Activated CD8-positive, alpha-beta memory T cell treated with anti-CD3 and anti-CD28 coated beads, Interleukin-2, amount 50 U/mL, for 1 hour (primary cell): ENCODE data around the gene MCM3.
A peak's percentile ranks its signal among the peaks of the same experiment; 100 is the strongest.

Experiments used
- DNase-seq: peaks from one replicate; pipeline ENCODE4 v3.0.0-alpha.2; 2020; ENCODE audit errors: extremely low read depth

The MCM3 gene

DNA sequence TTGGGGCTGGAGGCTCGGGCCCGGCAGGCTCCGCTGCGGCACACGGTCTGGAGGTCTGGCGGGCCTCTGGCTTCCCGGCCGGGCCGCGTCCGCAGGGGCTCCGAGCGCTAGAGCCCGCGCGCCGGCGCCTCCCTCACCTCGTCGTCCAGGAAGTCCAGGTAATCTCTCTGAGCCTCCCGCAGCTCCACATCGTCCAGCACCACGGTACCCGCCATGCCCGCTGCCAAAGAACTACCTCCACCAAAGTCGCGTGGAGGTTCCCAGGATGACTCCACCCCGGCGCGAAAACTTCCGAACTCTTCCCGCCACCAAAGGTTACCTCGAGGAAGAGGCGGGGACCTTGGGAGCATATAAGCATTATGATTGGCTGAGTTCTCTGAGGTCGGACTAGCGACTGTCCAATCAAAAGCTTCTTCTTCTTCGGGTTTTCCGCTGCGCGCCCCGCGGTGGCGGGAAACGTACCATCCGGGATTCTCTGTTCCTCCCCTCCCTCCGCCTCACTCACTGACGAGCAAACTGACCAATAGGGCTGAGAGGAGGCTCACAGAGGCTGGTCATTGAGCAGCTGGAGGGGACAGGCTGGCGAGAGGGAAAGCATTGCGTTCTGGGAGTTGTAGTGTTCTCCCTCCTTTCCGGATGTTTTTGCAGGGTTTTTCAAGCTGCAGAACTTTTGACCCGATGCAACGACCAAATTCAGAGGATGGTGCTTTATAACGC, at the start of gene MCM3:
MCM3 (minus strand) TSS at position 283 of the 717 bp plus-strand sequence; CDS start at position 215, 68 bp downstream.
- peak; percentile 91 for DNase-seq

DNA sequence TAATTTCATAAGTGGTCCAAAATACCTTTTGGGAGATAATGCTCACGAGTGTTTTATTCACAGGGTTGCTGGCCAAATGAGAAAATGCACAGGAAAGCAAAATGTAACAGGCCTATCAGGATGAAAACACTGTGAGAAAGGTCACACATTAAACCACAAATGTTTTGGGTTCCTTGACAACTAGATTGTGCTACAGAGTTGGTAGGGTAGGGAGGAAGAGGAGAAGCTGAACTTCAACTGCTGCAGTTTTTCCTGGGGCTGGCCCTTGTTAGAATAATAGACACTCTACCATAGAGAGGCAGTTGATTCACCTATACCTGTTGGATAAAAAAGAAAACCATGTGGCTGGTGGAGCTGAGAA, 49.3 kb upstream of the MCM3 start:
- no peak for DNase-seq

DNA sequence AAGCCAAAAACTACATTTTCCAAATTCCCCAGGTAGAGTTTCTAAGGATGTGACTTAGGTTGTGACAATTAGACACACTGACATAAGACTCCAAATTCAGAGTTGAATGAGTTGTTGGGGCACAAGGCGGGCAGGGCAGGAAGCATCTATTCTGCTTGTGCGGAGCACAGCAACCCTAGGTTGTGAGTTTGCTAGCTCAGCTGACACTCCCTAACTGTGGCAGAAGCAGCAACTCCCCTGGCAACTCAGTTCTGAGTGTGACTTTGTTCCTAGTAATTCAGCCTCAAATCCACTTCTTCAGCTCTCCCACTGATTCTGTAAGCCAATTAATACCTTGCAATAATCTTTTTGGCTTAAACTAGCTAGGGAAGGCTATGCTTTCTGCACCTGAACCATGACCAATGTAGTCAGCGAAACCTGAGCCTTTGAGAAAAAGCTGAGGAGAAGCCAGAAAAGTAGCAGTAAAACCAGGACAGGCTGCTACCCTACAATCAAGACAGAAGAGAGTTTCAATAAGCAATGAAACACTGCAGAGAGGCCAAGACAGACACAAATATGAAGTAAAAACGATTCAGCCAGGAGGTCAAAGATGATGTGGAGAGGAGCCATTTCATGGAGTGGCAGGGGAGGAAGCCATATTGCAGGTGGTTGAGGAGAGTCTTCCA, 47.4 kb upstream of the MCM3 start:
- DNase-seq = no peak

DNA sequence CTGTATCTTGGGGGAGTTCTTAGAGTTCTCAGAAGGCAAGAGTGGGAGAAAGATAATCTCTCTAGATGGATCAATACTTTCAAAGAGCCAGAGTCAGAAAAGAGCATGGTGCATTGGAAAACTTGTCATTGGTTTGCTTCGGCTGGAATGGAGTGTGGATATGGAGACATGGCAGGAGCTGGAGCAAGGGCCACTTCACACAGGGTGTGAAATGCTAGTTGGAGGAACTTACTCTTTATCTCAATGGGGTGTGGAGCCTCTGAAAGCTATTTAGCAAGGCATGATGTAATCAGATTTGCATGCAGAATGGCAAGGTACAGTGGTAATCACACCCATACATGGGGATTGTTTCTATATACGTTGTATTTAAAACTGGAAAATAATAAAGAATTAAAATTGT, 45.9 kb upstream of the MCM3 start:
- no peak for DNase-seq

DNA sequence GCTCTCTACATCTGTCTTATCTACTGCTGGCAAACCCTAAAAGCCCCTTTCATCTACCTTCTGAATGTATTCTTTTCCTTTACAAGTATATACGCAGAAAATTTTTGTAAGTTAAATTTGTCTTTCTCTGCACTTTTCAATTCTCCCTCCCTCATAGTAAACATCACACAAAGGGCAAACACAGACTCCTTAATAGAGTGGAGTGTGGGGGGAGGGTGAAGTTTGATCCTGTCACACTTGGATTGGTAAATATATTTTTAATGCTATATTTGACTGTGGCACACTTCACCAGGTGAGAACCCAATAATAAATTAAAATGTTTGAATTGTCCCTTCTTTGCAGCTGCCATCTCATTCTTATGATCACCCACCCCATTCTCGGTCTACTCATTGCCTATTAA, 44.2 kb upstream of the MCM3 start:
- DNase-seq = no peak

DNA sequence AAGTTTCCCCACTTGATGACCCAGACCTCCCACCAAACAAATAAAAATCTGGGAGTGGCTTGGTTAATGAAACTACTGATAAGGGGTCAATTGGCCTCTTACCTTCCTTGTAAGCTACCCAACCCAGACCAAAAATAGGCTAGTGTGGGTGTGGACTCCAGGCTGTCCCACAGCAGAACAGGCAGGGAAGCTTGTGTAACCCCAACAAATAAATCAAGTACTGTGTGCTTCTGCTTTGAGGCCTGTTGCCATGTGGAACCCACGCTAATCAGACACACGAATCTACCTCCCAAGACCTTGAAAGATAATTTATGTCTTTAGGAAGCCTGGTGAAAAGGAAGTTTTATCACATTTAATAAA, 43.7 kb upstream of the MCM3 start:
- DNase-seq = no peak

DNA sequence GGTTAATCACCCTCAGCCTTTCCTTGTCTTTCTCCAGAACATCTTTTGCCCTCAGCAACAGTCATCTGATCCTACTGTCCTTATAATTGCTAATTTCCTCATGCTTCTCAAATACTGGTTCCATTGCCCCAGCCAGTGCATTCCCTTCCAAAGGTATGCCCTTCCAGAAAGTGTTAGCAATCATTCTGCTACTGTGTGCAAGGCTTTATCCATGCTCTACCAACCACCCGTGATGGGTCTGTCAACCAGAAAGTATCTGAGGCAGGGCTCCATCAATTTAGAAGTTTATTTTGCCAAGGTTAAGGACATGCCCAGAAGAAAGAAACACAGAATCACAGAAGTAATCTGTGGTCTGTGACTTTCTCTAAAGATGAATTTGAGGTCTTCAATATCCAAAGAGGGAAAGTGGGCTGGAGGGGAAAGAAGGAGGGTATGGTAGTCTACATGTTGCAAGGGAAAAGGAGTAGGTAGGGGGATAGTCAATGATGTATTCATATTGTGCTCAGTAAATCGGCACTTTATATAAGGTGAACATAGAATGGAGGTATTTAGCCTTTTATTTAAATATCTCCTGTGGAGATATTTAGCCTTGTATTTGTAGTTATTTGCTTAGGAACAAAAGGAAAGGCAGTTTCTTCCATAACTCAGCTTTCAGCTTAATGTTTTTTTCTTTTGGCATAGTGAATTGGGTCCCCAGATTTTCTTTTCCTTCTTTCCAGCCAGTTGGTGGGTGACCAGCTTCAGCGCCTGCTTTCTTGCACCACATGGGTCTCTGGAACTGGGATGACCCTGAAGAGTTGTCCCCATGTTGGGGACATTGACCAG, 42.2 kb upstream of the MCM3 start:
- DNase-seq = no peak

DNA sequence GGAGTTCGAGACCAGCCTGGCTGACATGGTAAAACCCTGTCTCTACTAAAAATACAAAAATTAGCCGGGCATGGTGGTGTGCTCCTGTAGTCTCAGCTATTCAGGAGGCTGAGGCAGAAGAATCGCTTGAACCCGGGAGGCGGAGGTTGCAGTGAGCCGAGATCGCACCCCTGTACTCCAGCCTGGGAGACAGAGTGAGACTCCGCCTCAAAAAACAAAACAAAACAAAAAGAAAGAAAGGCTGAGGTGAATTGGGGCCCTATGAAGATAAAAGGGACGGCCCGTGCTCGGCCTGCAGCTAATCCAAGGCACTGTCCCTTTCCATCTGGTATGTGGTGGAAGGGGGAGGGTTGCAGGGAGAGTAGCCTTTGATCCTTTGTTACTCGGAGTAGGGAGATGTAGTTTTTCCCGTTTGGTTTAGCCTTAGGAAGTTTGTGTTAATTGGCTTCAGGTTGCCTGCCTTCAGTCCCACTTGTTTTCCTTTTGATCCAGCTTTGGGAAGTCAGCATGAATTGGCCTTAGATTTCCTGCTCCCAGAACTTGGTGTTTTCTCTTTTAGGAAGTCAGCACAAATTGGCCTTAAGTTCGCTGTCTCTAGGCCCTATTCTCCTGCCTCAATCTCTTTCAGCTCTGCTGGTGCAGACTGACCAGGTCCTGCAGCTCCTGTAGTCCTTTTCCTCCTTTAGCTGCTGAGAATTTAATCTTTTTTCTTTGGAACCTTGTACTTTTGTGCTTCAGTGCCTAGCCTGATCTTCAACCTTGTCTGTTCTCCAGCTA, 41.3 kb upstream of the MCM3 start:
- no peak for DNase-seq

DNA sequence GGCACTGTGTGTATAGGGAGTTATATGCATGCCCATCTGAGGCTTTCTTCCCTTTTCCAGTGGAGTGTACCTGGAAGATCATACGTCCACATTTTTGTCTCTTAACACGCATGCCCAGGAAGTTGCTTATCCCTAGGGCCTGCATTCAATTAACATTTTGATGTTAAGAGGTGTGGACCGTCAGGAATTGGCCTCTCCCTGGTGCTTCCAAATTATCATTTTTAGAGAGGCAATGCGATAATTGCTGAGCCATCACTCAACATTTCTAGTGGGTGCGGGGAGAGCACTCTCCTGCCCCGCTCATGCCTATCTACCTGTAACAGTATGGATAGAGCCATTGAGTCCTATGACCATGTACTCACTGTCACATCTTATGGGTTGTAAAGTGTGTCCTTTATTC, 39.6 kb upstream of the MCM3 start:
- DNase-seq = no peak

DNA sequence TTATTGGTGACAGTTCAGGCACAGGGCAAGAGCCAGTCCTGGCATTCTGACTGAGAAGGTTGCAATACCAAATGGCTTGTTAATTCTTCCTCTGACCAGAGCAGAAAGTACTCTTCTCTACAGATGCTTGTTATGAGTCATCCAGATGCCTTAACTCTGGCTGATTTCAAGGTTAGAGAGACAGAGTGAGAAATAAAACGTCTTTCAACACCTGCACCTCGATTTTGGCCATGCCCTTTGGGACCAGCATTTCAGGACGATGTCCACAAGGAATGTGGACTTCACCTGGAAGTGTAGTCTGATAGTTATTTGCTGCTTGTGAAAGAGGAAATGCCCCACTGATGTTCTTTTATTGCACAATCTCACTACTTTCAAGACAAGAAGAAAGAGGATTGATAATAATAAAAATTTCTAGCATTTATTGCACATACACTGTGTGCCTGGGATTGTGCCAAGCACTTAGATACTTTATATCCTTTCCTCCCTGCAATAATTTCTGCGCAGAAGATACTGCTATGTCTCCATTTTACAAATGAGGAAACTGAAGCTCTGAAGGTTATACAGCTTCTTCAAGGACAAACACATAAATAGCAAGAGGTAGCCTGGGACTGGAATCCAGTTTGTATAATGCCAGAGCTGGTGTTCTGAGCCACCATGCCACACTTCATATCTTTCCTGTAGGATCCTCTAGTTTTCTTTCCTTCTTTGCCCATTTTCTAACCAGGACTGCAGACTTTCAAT, 33.5 kb upstream of the MCM3 start:
- DNase-seq = no peak

DNA sequence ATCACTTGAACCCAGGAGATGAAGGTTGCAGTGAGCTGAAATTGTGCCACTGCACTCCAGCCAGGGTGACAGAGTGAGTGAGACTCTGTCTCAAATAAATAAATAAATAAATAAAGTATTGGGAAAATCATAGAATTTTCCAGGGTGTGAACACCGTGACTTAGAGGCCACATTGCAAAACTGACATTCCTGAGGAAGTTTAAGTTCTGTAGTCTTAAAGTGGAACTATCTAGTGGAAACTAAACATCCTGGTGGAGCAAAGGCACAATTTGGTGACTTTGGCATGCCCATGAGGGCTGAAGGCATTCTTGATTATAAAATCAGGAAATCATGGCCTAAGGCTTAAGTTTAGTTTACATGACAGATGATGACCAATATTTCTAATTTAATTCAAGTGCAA, 32.7 kb upstream of the MCM3 start:
- DNase-seq = no peak

DNA sequence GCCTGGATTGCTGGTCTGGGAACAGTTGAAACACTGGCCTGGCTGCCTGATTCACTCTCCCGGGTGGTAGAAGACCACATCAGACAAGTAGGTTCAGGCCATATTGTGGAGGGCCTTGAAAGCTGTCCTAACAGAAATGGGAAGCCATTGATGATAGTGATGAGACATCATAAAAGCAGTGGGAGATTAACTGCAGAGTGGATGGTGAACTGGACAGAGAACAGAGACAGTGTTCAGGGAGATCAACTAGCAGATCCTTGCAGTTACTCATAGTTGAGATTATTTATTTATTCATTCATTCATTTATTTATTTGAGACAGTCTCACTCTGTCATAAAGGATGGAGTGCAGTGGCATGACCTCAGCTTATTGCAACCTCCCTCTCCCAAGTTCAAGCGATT, 30.2 kb upstream of the MCM3 start:
- DNase-seq = no peak

DNA sequence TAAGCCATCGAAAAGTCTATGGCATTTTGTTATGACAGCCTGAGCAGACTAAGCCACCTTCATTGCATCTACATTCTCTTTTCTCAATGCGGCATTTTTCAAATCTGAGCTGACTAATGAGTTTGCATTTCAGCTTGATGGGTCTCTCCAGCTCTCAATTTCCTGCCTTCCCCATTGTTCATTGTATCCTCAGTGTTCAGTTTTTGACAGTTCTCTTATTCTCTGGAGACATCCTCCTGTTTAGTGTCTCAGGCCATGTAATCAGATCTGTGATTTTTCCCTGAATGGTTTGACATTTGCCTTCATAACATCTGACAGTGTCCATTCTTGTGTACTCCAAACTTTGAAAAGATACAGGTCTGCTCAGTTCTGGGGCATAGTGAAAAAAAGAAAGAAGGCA, 27.9 kb upstream of the MCM3 start:
- no peak for DNase-seq

DNA sequence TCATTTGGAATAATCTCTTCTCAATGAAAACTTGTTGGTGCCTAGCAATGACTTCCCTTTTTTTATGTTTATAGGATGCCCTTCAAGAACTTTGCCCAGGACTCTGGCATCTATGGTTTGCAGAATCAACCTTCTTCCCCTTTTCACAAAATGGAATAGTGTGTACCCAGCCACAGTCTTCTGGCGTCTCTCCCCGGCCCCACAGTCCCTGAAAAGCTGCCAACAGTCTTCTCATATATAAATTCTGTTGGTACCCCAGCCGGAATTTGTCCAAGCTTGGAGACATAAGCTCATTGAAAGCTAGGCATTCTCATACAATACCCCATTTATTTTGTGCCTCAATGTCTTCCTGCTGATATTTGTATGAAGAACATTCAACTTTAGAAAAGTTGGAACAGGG, 26.4 kb upstream of the MCM3 start:
- no peak for DNase-seq

DNA sequence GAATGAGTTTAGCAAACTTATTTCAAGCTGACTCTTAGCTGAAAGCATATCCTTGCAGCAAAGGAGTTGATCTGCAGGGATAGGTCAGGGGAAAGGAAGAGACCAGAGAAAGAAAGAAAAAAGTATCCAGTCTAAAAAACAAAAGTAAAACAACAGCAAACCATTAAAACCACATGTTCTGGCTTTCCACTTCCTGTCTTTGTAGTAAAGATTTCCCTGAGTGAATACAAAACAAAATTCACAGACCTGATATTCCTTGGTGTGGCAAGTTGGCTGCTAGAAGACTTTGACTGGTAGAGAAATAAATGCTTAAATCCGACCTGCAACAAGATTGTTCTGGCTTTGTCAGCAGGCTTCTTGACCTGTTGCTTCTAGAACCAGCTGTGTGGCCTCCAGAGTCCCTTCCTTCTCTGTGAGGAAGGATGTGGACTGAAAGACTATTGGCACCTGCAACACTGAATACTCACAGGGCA, 23.4 kb upstream of the MCM3 start:
- no peak for DNase-seq

DNA sequence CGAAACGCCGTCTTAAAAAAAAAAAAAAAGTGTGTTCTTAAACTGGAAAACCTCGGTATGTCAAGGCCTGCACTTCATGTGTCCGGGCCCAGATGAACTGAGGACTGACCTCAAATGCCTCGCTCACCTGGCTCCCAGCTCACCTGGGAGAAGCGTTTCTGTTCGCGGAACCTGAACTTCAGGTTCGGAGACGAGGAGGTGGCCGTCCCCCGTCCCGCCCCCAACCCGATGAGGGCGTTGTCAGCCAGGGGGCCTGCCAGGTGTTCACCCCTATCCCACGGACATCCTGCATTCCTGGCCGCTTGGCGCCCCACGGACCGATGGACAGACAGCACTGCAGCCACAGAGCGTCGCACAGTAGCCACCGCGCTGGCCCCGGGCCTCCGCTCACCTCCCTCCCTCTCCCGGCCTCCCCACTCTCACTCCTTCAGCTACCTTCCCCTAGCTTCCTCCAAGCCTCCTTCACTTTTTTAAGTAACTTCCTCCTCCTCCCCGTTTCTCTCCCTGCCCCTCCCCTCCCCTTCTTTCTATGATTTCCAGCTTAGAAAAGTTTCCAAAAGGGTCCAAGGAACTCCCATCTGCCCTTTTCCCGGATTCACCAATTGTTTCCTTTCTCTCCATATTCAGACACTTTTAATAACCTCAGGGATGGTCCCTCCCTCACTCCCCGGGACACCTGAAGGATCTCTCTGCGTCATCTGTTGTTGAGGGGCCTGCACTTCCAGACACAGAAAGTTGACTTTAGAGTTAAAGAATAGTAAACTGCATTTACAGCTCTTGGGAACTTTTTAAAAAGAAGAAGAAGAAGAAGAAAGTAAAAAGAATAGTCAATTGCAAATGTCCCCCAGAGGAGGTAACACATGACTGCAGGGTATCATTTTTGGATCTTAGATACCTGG, 22.7 kb upstream of the MCM3 start:
- no peak for DNase-seq

DNA sequence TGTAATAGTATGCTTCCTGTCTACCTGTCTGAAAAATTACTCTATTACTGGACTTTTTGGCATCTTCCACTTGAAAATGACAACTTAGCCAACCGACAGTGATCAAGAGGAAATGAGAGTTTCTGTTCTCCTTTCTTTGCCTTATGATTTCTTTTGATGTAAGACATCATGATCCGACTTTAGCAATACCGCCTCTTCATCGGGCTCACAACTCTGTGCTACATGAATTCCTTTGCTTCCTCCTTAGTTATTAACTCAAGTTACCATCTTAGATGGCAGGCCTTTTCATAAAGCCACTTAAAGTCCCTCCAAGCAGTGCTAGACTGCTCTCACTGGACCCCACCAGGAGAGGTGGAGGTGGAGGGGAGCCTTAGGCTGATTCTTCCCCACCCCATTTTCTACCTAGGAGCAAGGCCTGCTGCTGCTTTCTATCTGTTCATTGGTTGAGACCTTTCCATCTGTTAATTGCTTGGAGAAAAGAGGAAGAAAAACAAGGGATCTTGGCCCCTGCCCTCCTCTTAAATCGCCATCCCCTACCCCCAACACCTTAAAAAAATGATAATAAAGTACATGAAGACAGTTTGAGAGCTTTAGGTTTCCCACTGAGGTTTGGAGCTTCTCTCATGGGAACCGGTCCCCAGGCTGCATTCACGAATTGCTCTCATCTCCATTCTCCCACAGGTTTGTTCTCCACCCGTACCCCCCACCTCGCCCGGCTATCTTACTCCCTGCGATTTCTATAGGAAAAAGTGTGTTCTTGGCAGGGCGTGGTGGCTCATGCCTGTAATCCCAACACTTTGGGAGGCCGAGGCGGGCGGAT, 21.6 kb upstream of the MCM3 start:
- no peak for DNase-seq

DNA sequence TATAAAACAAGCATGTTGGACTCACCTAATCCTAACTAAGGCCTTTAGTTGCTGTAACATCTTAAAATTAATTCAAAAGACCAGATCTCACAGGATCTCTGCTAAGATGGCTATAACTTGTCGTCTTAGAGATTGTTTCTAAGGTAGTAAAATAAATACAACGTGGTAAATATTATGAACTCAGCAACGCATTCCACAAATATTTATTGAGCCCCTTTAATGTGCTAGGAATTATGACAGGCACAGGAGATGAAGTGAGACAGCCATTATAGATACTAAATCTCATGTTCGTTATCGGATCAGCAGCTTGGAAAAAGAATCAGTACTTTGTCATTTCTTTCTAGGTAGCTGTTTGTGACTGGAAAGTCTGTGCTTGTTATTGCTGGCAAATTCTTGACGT, 20.9 kb upstream of the MCM3 start:
- DNase-seq = no peak

DNA sequence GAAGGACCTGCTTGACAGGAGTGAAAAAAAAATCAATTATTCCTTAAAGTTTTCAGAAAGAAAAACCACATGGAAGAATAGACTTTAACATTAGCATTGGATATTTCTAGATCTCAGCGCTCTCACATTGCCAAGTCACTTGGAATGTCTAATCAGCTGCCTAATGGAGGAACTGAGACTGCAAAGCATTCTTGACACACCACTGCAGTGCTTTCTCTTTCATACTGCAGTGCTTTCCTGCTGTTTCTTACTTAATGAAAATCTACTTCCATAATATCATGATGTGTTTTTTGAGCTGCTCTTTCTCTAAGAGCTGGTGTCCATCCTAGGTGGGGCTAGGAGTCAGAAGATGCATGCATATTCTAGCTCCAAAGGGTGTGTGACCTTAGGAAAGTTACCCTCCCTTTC, 20.4 kb upstream of the MCM3 start:
- no peak for DNase-seq
